HG02884 (cell line): ENCODE data around the gene SPRED3.
"Not testable (repeated sequence)": the region's sequence is repeated elsewhere in the genome, so short reads cannot be mapped to it uniquely, and the experiment has no call there.

Source experiments
- ATAC-seq: cut with Tn5 transposase; IDR thresholded peaks from one replicate; pipeline ENCODE4 v1.9.1; 2021; ENCODE audit warnings: mild to moderate bottlenecking, moderate library complexity; ENCODE audit not compliant: unreplicated experiment

SPRED3 gene

GRCh38 chr19:38389957-38390924 lies 1.7 kb downstream of the SPRED3 start:
- no peak for ATAC-seq

DNA sequence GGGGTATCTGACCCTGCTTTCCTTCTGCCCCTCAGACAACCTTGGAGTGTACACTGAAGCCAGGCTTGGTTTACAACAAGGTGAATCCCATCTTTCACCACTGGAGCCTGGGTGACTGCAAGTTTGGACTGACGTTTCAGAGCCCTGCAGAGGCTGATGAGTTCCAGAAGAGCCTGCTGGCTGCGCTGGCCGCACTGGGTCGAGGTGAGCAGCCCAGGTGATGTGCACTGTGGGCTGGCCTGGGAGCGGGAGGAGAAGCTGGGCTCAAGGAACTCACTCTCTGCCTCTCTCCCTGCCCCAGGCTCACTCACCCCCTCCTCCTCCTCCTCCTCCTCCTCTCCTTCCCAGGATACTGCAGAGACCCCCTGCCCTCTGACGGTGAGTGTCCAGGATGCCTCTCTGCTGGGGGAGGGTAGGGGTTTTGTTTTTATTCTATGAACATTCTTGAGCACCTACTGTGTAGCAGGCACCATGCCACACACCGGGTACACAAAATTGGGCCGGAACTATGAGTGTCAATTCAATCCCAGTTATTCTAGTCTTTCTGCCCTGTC lies 3.5 kb downstream of the SPRED3 start:
- no peak for ATAC-seq

DNA sequence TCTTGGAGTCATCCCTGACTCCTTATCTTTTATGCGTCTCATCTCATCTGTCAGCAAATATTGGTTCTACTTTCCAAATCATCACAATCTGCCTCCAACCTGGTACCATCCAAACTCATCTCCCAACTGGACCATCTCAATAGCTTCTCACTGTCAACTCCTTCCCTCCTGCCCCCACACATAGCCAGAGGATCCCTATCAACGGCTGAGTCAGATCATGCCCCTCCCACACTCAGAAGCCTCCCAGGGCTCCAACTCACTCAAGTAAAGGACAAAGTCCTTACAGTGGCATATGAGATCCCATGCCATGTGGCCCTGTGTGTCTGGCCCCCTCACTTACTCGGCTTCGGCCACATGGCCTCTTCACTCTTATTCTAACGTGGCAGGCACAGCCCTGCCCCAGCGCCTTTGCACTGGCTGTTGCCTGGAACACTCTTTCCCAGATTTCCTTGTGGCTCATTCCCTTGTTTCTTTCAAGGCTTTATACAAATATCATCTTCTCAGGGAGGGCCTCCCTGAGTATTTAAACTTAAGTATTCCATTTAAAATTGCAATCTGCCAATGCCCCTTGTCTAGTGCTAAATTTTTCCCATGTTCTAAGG lies 4.3 kb downstream of the SPRED3 start:
- ATAC-seq: no peak

- no peak for ATAC-seq
Observed at GRCh38 chr19:38394488-38394887, 6.0 kb downstream of the SPRED3 start.

DNA sequence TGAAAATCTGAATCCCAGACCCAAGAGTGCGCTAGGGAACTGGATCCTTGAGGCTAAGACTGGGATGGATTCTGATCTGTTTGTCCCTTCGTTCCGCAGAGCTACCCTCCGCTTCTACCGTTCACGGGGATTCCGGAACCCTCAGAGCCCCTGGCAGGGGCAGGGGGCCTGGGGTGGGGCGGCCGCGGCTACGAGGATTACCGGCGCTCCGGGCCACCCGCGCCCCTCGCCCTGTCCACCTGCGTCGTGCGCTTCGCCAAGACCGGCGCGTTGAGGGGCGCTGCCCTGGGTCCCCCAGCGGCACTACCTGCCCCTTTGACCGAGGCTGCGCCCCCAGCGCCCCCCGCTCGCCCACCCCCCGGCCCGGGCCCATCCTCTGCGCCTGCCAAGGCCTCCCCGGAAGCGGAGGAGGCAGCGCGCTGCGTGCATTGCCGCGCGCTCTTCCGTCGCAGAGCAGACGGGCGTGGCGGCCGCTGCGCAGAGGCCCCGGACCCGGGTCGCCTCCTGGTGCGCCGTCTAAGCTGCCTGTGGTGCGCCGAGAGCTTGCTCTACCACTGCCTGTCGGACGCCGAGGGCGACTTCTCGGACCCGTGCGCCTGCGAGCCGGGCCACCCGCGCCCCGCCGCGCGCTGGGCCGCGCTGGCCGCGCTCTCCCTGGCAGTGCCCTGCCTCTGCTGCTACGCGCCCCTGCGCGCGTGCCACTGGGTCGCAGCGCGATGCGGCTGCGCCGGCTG lies 7.1 kb downstream of the SPRED3 start:
- no peak for ATAC-seq

- no peak for ATAC-seq
Observed at GRCh38 chr19:38399081-38399480, 10.6 kb downstream of the SPRED3 start.

GRCh38 chr19:38399537-38399936 lies 11.0 kb downstream of the SPRED3 start:
- no peak for ATAC-seq

- no peak for ATAC-seq
Observed at GRCh38 chr19:38400361-38400760, 11.9 kb downstream of the SPRED3 start.

- ATAC-seq: no peak
Observed at GRCh38 chr19:38401148-38401547, 12.7 kb downstream of the SPRED3 start.

DNA sequence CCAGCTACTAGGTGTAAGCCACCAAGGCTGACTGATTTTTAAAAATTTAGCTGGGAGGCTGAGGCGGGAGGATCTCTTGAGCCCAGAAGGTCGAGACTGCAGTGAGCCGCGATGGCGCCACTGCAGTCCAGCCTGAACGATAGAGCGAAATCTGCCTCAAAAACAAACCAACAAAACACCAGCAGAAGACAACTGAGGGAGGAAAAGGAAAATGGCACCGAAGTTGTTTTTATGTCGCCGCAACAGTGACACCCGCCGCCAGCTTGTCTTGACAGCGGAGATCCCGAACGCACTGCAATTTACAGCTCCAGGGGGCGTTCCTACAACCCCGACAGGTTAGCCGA lies 14.1 kb downstream of the SPRED3 start:
- no peak for ATAC-seq

DNA sequence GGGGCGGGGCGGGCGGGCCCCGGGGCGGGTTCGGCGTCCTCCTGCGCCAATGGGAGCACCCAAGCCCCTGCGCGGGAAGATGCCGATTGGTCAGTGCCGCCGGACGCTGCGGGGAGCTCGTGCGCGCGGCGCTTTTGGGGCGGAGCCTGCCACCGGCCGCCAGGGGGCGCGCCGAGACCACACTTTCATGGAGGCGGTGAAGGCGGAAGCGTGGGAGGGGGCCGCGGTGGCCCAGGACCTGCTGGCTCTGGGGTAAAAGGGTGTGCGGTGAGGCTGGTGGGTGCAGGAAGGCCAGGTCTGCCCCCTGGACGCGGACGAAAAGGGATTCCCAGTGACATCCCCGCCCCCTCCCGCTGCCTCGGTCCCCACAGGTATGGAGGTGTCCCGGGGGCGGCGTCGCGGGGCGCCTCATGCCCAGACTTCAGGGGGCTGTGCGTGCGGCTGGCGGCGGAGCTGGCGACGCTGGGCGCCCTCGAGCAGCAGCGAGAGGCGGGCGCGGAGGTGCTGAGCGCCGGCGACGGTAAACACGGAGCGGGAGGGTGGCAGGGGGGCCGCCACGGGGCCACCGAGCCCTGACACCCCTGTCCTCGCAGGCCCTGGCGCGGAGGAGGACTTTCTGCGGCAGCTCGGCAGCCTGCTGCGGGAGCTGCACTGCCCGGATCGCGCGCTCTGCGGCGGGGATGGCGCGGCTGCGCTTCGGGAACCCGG lies 14.6 kb downstream of the SPRED3 start, which contains the start of gene FAM98C:
Gene FAM98C, plus strand, starts transcription at position 127 of the 708 bp plus-strand sequence. Its CDS starts 61 bp downstream, at position 188.
- ATAC-seq: peak; percentile 89

GRCh38 chr19:38404858-38405257 lies 16.4 kb downstream of the SPRED3 start:
- ATAC-seq: no peak

DNA sequence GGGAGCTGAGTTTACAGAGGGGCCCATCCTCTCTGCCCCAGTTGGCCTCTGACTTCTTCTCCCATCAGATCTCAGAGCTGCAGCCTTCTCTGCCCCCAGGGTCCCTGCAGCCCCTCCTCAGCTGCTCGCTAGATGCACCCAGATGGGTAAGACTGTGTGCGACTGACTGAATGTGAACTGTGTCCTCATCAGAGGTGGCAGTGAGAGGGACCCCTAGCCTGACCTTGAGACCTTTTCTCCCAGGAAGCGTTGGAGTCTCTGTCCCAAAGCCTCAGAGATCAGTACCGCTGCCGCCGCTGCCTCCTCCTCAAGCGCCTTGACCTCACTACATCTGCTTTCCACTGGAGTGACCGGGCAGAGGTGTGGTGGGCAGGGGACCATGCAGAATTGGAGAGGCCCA lies 16.8 kb downstream of the SPRED3 start:
- no peak for ATAC-seq

GRCh38 chr19:38409631-38410133 lies 21.2 kb downstream of the SPRED3 start:
- ATAC-seq: no peak

- not testable (repeated sequence) for ATAC-seq
Observed at GRCh38 chr19:38410407-38410806, 21.9 kb downstream of the SPRED3 start.

GRCh38 chr19:38411041-38411712 lies 22.7 kb downstream of the SPRED3 start:
- ATAC-seq: no peak

- ATAC-seq: not testable (repeated sequence)
Observed at GRCh38 chr19:38411898-38412297, 23.4 kb downstream of the SPRED3 start.

DNA sequence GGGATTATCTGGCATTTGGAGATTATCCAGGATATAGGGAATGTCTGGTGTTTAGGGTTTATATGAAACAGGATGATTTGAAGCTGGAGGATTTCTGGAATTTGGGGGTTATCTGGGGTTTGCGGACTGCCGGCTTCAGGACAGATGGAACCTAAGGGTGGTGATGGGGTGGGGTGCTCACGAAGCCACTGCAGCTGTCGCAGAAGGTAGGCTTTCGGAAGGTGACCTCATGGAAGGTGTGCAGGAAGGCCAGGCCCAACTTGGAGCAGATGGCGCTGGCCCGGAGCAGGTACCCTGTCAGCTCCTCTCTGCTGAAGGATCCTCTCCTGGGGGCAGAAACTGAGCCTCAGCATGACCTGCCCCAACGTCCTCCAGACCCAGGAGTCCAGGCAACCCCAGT lies 24.0 kb downstream of the SPRED3 start:
- no peak for ATAC-seq

DNA sequence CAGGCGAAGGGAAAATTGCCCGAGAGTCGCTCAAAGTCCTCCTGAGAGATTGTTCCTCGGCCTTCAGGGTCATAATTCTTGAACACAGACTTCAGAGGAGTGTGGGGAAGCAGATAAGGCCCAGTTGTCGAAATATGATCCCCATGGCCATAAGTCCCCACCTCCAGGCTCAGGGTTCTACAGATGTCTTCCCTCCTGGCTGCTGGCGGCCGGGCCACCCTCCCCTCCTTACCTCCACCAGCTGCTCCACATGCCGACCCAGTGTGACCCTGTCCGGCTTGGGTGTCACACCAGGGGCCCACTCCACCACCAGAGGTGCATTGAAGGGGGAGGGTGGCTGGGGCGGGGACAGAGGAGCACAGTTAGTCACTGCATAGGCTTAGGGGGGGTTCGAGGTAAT lies 24.5 kb downstream of the SPRED3 start:
- ATAC-seq: no peak

DNA sequence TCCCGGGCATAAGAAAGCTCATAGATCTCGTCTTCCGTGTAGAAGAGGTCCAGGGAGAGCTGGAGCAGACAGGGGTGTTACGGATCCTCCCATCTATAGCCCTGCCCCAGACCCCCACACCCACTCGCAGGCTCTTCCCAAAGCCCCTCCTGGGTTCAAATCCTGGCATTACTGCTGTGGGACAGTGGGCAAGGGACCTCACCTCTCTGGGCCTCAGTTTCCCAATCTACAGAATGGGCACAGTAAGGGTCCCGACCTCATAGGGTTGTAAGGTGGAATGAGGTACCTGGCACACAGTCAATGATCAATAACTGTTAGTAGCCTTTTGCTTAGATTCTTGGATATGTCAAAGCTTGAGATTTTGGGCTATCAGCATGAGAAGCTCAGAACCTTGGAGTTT lies 24.9 kb downstream of the SPRED3 start:
- ATAC-seq: no peak
